Fibroblast of lung (primary cell): ENCODE measurements around the gene YES1. TPM values are rescaled to one million over a fixed set of nuclear protein-coding genes. Genes with fewer than 3 reads are reported as not detected.
"Not testable (repeated sequence)": the region's sequence is repeated elsewhere in the genome, so short reads cannot be mapped to it uniquely, and the experiment has no call there.

Experiments
- DNase-seq, 2 donors: peaks; one replicate each; pipeline versions ENCODE4 v3.0.0 to v3.0.0-alpha.2; 2010; ENCODE audit warnings: low read depth in 2 of 2
- H2AFZ ChIP-seq: 2 replicates; pipeline ENCODE4 v1.5.1; 2012; ENCODE audit warnings: low read length, control low read depth, inconsistent platforms
- H3K27ac ChIP-seq: 2 replicates; pipeline ENCODE4 v1.5.1; 2011; ENCODE audit warnings: low read length, control low read depth; ENCODE audit not compliant: insufficient read depth
- H3K27me3 ChIP-seq: 2 replicates; pipeline ENCODE4 v1.5.1; 2011; ENCODE audit warnings: mild to moderate bottlenecking, low read length; ENCODE audit not compliant: control insufficient read depth, insufficient read depth
- H3K36me3 ChIP-seq: 2 replicates; pipeline ENCODE4 v1.5.1; 2011; ENCODE audit warnings: low read length; ENCODE audit not compliant: control insufficient read depth, insufficient read depth
- H3K4me1 ChIP-seq: 2 replicates; pipeline ENCODE4 v1.5.1; 2011; ENCODE audit warnings: low read length; ENCODE audit not compliant: control insufficient read depth, insufficient read depth; ENCODE audit errors: extremely low read depth
- H3K4me2 ChIP-seq: 2 replicates; pipeline ENCODE4 v1.5.1; 2011; ENCODE audit warnings: low read length, control low read depth; ENCODE audit not compliant: insufficient read depth; ENCODE audit errors: extremely low read depth
- H3K4me3 ChIP-seq, 4 experiments: fragments of 200-600 bp in 1 of 4; sonication (generic) in 1 of 4; replicated peaks in 1 of 4; 2 replicates each; pipeline ENCODE4 v1.5.1; 2011 to 2016; ENCODE audit warnings: low read length in 4 of 4, low read depth in 3 of 4, mild to moderate bottlenecking in 3 of 4, control low read depth in 2 of 4, inconsistent platforms in 1 of 4, mixed read lengths in 1 of 4; ENCODE audit not compliant: insufficient read depth in 1 of 4; ENCODE audit errors: control extremely low read depth in 1 of 4
- H3K79me2 ChIP-seq: 2 replicates; pipeline ENCODE4 v1.5.1; 2012; ENCODE audit warnings: mild to moderate bottlenecking, low read length, inconsistent platforms; ENCODE audit not compliant: control insufficient read depth, insufficient read depth
- H3K9ac ChIP-seq: 2 replicates; pipeline ENCODE4 v1.5.1; 2011; ENCODE audit warnings: mild to moderate bottlenecking, low read length, control low read depth; ENCODE audit not compliant: insufficient read depth
- H3K9me3 ChIP-seq: 2 replicates; pipeline ENCODE4 v1.5.1; 2012; ENCODE audit warnings: low read depth, low read length; ENCODE audit not compliant: control insufficient read depth, insufficient read depth
- H4K20me1 ChIP-seq: 2 replicates; pipeline ENCODE4 v1.5.1; 2011; ENCODE audit warnings: low read length; ENCODE audit not compliant: control insufficient read depth, insufficient read depth; ENCODE audit errors: extremely low read depth
- EZH2 ChIP-seq: IDR thresholded peaks from 2 replicates; pipeline ENCODE4 v1.5.1; 2012; ENCODE audit warnings: low read length, control low read depth, mild to moderate bottlenecking; ENCODE audit errors: missing control alignments
- polyA plus RNA-seq, 2 donors: library from polyadenylated mRNA; depleted of rRNA in 1 of 2; stranded (reverse) in 1 of 2; unstranded in 1 of 2; fragments of >200 nt; gene quantifications; 2 replicates each; pipeline ENCODE4 v1.2.1, GENCODE V29; 2011 to 2012; ENCODE audit warnings: missing spikeins in 1 of 2
- total RNA-seq: library from RNA; depleted of rRNA; stranded (reverse); fragments of >200 nt; gene quantifications from 2 replicates; pipeline ENCODE4 v1.2.1, GENCODE V29; 2014
- TF ChIP-seq, protein P1 (sequence below), 2 donors: IDR thresholded peaks in 1 of 2; conservative IDR thresholded peaks in 1 of 2; 1 replicate in 1 of 2; 2 replicates in 1 of 2; pipeline ENCODE4 v1.5.1; 2011 to 2012; ENCODE audit warnings: low read length in 2 of 2, control low read depth in 1 of 2, inconsistent platforms in 1 of 2, low read depth in 1 of 2, mild to moderate bottlenecking in 1 of 2

Gene YES1
- total and polyA plus RNA-seq, 2 donors (not counting 1 experiment from before 2014, with no cell fraction given) = 26.6 to 49.5 TPM

DNA sequence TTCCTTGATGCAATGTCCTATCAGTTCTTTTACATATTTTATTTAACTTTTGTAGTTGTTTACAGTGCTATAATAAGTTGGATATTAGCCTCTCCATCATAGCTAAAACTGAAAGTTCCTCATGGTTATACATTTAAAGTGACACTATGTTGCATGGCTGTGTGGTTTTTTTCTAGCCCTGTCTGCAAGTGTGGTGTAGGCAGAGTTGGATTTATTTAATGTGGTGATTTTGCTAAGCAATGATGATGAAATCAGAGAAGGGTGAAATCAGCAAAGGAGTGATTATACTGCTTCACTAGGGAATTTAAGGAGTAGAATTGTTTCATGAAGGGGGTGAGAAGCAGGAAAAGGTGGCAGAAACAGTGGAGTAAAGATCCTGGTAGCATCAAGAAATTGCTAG is 81.3 kb downstream of the YES1 start:
- H3K79me2 ChIP-seq = no peaks in the 10 kb centered on the region
- no peak for DNase-seq
- no peak overlapping the region for H3K27ac ChIP-seq
- no peak overlapping the region for H3K9ac ChIP-seq
- no peak overlapping the region for H3K4me2 ChIP-seq
- TF ChIP-seq EZH2 = no peak
- TF ChIP-seq, protein P1, sequence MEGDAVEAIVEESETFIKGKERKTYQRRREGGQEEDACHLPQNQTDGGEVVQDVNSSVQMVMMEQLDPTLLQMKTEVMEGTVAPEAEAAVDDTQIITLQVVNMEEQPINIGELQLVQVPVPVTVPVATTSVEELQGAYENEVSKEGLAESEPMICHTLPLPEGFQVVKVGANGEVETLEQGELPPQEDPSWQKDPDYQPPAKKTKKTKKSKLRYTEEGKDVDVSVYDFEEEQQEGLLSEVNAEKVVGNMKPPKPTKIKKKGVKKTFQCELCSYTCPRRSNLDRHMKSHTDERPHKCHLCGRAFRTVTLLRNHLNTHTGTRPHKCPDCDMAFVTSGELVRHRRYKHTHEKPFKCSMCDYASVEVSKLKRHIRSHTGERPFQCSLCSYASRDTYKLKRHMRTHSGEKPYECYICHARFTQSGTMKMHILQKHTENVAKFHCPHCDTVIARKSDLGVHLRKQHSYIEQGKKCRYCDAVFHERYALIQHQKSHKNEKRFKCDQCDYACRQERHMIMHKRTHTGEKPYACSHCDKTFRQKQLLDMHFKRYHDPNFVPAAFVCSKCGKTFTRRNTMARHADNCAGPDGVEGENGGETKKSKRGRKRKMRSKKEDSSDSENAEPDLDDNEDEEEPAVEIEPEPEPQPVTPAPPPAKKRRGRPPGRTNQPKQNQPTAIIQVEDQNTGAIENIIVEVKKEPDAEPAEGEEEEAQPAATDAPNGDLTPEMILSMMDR (conservative IDR thresholded peaks at IDR 0.05 in 1 of 2, IDR thresholded peaks at IDR 0.05 in 1 of 2; ENCODE audit: low read depth in 1 of 2, low read length in 2 of 2) = no peak
- no peaks in the 10 kb centered on the region for H3K4me1 ChIP-seq
- no peaks in the 10 kb centered on the region for H3K27me3 ChIP-seq
- no peaks in the 10 kb centered on the region for H4K20me1 ChIP-seq
- H3K9me3 ChIP-seq = no peaks in the 10 kb centered on the region
- H3K4me3 ChIP-seq = no peak overlapping the region
- no peak overlapping the region for H2AFZ ChIP-seq
- H3K36me3 ChIP-seq = peaks cover under 1% of the 10 kb centered on the region

DNA sequence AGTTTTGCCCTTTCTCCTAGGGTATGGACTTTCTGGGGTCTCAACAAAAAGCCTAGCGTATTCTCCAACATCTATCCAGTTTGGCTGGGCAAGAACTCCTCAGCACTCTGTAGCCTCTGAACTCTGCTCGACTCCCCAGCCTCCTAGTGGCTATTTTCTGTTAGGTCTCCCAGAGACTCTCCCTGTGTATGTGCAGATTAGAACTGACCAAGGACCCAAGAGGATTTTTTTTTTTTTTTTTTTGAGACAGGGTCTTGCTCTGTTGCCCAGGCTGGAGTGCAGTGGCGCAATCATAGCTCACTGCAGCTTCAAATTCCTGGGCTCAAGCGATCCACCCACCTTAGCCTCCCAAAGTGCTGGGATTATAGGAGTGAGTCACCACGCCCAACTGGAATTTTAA is 81.9 kb downstream of the YES1 start:
- H2AFZ ChIP-seq, H4K20me1 ChIP-seq, H3K9ac ChIP-seq, DNase-seq, H3K9me3 ChIP-seq, H3K36me3 ChIP-seq, H3K27me3 ChIP-seq, H3K27ac ChIP-seq, H3K4me2 ChIP-seq, H3K4me1 ChIP-seq, H3K4me3 ChIP-seq, H3K79me2 ChIP-seq: not testable (repeated sequence)
- TF ChIP-seq, protein P1 (conservative IDR thresholded peaks at IDR 0.05 in 1 of 2, IDR thresholded peaks at IDR 0.05 in 1 of 2; ENCODE audit: low read depth in 1 of 2, low read length in 2 of 2) = peak; percentile 7 to 23

DNA sequence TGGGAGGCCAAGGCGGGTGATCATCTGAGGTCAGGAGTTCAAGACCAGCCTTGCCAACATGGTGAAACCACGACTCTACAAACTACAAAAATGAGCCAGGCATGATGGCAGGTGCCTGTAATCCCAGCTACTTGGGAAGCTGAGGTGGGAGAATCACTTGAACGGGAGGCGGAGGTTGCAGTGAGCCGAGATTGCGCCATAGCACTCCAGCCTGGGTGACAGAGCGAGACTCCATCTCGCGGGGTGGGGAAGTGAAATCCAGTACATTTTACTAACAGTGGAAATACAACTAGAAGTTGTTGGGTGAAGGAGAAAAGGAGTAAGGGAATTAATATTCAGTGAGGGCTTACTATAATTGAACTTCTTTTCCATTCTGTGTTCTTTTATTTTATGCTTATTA is 86.4 kb downstream of the YES1 start:
- H3K27me3 ChIP-seq = no peaks in the 10 kb centered on the region
- no peak overlapping the region for H3K4me2 ChIP-seq
- no peaks in the 10 kb centered on the region for H3K79me2 ChIP-seq
- no peaks in the 10 kb centered on the region for H3K9me3 ChIP-seq
- H3K36me3 ChIP-seq = no peaks in the 10 kb centered on the region
- no peak overlapping the region for H2AFZ ChIP-seq
- H3K9ac ChIP-seq = no peak overlapping the region
- no peaks in the 10 kb centered on the region for H3K4me1 ChIP-seq
- no peaks in the 10 kb centered on the region for H4K20me1 ChIP-seq
- no peak overlapping the region for H3K4me3 ChIP-seq
- TF ChIP-seq EZH2 = no peak
- TF ChIP-seq, protein P1 (conservative IDR thresholded peaks at IDR 0.05 in 1 of 2, IDR thresholded peaks at IDR 0.05 in 1 of 2; ENCODE audit: low read depth in 1 of 2, low read length in 2 of 2) = no peak
- no peak overlapping the region for H3K27ac ChIP-seq
- DNase-seq = no peak
